Mesendoderm (in vitro differentiated cells): ENCODE data around the gene C10orf143.

ENCODE experiments used
- DNase-seq: peaks from one replicate; pipeline ENCODE4 v3.0.0; 2013
- H2AK5ac ChIP-seq: 2 replicates; pipeline ENCODE4 v1.6.1; 2013; ENCODE audit warnings: low read length, inconsistent platforms
- H2BK120ac ChIP-seq: 2 replicates; pipeline ENCODE4 v1.6.1; 2013; ENCODE audit warnings: low read depth, mild to moderate bottlenecking, low read length, moderate library complexity, mixed read lengths
- H2BK15ac ChIP-seq: replicated peaks from 2 replicates; pipeline ENCODE4 v1.6.1; 2013; ENCODE audit warnings: low read depth, mild to moderate bottlenecking, moderate library complexity
- H2BK5ac ChIP-seq: 2 replicates; pipeline ENCODE4 v1.6.1; 2013; ENCODE audit warnings: low read length, inconsistent platforms
- H3K18ac ChIP-seq: 2 replicates; pipeline ENCODE4 v1.6.1; 2013; ENCODE audit warnings: mild to moderate bottlenecking, low read length, mixed read lengths
- H3K23ac ChIP-seq: one replicate; pipeline ENCODE4 v1.6.1; 2013; ENCODE audit warnings: low read length
- H3K27ac ChIP-seq: 2 replicates; pipeline ENCODE4 v1.5.1; 2013; ENCODE audit warnings: low read depth, mild to moderate bottlenecking, inconsistent platforms, low read length, moderate library complexity
- H3K27me3 ChIP-seq: 2 replicates; pipeline ENCODE4 v1.6.1; 2013; ENCODE audit warnings: low read length, control low read depth, mild to moderate bottlenecking, inconsistent platforms; ENCODE audit not compliant: insufficient read depth, poor library complexity
- H3K36me3 ChIP-seq: 2 replicates; pipeline ENCODE4 v1.6.1; 2013; ENCODE audit warnings: low read length, inconsistent platforms; ENCODE audit not compliant: control insufficient read depth, insufficient read depth
- H3K4ac ChIP-seq: one replicate; pipeline ENCODE4 v1.6.1; 2013; ENCODE audit warnings: low read depth, mild to moderate bottlenecking, low read length, moderate library complexity
- H3K4me1 ChIP-seq: 2 replicates; pipeline ENCODE4 v1.6.1; 2013; ENCODE audit warnings: low read depth, low read length, inconsistent platforms; ENCODE audit not compliant: control insufficient read depth
- H3K4me2 ChIP-seq: 2 replicates; pipeline ENCODE4 v1.6.1; 2013; ENCODE audit warnings: low read length
- H3K4me3 ChIP-seq: 2 replicates; pipeline ENCODE4 v1.5.1; 2013; ENCODE audit warnings: mild to moderate bottlenecking, low read length
- H3K56ac ChIP-seq: one replicate; pipeline ENCODE4 v1.6.1; 2013; ENCODE audit warnings: low read length
- H3K79me1 ChIP-seq: 2 replicates; pipeline ENCODE4 v1.6.1; 2013; ENCODE audit warnings: low read length, inconsistent platforms
- H3K79me2 ChIP-seq: 2 replicates; pipeline ENCODE4 v1.6.1; 2013; ENCODE audit warnings: mild to moderate bottlenecking, low read length; ENCODE audit not compliant: control insufficient read depth, insufficient read depth
- H3K9ac ChIP-seq: 2 replicates; pipeline ENCODE4 v1.6.1; 2013; ENCODE audit warnings: low read length, inconsistent platforms
- H4K5ac ChIP-seq: one replicate; pipeline ENCODE4 v1.6.1; 2013; ENCODE audit warnings: low read length
- H4K8ac ChIP-seq: one replicate; pipeline ENCODE4 v1.6.1; 2013; ENCODE audit warnings: low read depth, mild to moderate bottlenecking, control low read depth, low read length, moderate library complexity
- WGBS: extraction: QIAGEN DNeasy Blood & Tissue Kit; methylation state at CpG from one replicate; pipeline ENCODE4 v1.1.7; 2013; ENCODE audit warnings: low lambda C conversion rate, missing lambda C conversion rate; ENCODE audit not compliant: insufficient coverage; ENCODE audit errors: extremely low coverage; 5-methylcytosine and 5-hydroxymethylcytosine counted together

C10orf143 gene

DNA sequence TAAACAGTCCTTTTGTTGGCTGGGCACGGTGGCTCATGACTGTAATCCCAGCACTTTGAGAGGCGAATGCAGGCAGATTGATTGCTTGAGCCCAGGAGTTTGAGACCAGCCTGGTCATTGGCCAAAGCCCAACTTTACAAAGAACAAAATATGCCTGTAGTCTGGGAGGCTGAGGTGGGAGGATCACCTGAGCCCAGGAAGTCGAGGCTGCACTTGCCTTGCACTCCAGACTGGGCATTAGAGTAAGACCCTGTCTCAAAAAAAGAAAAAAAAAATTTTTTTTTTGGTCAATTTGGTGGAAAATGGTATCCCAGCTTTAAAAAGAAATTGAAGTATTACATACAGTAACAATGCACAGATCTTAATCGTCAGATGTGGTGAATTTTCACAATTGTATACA is 30.4 kb upstream of the C10orf143 start:
- Histone ChIP-seq H3K4me2 (no peak overlapping the region), H3K9ac (no peak overlapping the region), H3K18ac (no peak overlapping the region), H3K4me3 (no peak overlapping the region), H3K27me3 (no peaks in the 10 kb centered on the region), H3K79me1 (peaks cover 16% of the 10 kb centered on the region), H3K79me2 (peaks cover 71% of the 10 kb centered on the region), H3K23ac (no peak overlapping the region), H2BK15ac (no peak overlapping the region), H3K4ac (no peak overlapping the region), H2BK5ac (no peak overlapping the region), H3K36me3 (no peaks in the 10 kb centered on the region), H3K27ac (no peak overlapping the region), H4K8ac (no peak overlapping the region), H2BK120ac (no peak overlapping the region), H4K5ac (no peak overlapping the region), H2AK5ac (no peak overlapping the region), H3K56ac (no peak overlapping the region), H3K4me1 (peaks cover 3% of the 10 kb centered on the region)
- no CpG with 5 or more reads among the region's 4 CpGs for WGBS
- no peak for DNase-seq

DNA sequence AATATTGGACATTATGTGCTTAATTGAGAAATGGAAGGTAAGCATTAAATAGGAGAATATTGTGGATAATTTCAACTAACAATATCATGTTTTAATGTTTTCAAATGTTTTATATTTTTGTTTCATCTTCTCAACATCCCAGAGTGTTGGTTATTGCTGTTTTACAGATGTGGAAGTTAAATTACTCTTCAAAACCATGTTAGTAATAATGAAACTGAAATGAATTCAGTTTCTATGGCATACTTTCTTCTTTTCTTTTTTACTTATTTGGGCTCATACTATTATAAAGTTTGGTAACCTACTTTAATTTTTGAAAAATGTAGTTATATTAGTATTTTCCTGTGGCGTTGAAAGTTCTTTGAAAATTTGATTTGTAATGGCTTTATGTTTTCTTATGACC is 29.8 kb upstream of the C10orf143 start:
- Histone ChIP-seq H3K18ac (no peak overlapping the region), H2AK5ac (no peak overlapping the region), H3K9ac (no peak overlapping the region), H3K23ac (no peak overlapping the region), H2BK5ac (no peak overlapping the region), H3K56ac (no peak overlapping the region), H3K79me2 (peaks cover 69% of the 10 kb centered on the region), H2BK15ac (no peak overlapping the region), H2BK120ac (no peak overlapping the region), H3K4me3 (no peak overlapping the region), H3K4me2 (no peak overlapping the region), H3K36me3 (no peaks in the 10 kb centered on the region), H3K27ac (no peak overlapping the region), H3K27me3 (no peaks in the 10 kb centered on the region), H3K4me1 (peaks cover 3% of the 10 kb centered on the region), H4K8ac (no peak overlapping the region), H4K5ac (no peak overlapping the region), H3K4ac (no peak overlapping the region), H3K79me1 (peaks cover 14% of the 10 kb centered on the region)
- DNase-seq, result no peak
- WGBS, result 100% methylated on average over 1 of the region's 1 CpG

DNA sequence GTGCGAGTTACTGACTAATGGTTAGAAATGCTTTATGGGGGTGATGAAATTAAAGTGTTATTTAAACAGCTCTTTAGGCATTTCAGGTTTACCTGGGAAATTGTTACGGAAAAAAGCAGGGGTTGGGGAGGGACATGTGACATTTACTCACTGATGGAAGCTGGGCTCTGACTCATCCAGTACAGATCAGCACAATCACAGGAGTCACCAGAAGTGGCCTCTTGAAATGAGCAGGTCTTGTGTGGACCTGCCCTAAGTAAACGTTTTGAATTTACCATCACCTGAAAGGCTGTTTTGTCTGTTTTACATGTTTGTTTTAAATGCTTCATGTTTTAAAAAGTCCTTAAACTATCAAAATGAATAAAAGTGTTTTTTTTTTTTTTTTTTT is 27.8 kb upstream of the C10orf143 start:
- Histone ChIP-seq H2BK5ac (no peak overlapping the region), H3K23ac (no peak overlapping the region), H3K4me1 (peaks cover 3% of the 10 kb centered on the region), H3K4me3 (no peak overlapping the region), H2BK15ac (no peak overlapping the region), H3K9ac (peak overlapping the region; percentile 10), H2AK5ac (no peak overlapping the region), H2BK120ac (no peak overlapping the region), H3K79me2 (peaks cover 60% of the 10 kb centered on the region), H3K79me1 (peaks cover 14% of the 10 kb centered on the region), H3K56ac (no peak overlapping the region), H3K27ac (no peak overlapping the region), H4K8ac (no peak overlapping the region), H3K4me2 (no peak overlapping the region), H4K5ac (no peak overlapping the region), H3K27me3 (no peaks in the 10 kb centered on the region), H3K4ac (no peak overlapping the region), H3K18ac (no peak overlapping the region), H3K36me3 (no peaks in the 10 kb centered on the region)
- DNase-seq, result peak; percentile 81
- WGBS, result no CpG with 5 or more reads among the region's 3 CpGs

DNA sequence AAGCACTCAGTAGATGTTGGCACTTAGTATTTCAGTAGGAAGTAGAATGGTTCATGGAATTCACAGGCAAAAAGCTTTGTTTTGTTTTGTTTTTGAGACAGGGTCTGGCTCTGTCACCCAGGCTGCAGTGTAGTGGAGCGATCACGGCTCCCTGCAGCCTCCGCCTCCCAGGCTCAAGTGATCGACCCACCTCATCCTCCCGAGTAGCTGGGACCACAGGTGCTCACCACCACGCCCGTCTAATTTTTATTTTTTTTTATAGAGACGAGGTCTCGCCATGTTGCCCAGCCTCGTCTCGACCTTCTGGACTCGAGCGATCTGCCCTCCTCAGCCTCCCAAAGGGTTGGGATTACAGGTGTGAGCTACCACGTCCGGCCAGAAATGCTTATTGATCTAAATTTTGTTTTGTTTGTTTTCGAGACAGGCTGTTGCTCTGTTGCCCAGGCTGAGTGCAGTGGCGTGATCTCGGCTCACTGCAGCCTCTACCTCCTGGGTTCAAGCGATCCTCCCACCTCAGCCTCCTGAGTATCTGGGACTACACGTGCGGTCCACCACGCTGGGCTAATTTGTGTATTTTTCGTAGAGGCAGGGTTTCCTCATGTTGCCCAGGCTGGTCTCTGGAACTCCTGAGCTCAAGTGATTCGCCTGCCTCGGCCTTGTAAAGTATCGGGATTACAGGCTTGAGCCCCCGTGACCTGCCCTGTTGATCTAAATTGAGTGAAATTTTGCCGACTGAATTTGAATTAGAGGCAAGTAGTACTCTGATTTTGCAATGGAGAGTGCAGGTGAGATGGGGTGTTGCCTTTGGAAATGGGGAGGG is 27.2 kb upstream of the C10orf143 start:
- H3K9ac ChIP-seq, result peak overlapping the region; percentile 94
- peaks cover 56% of the 10 kb centered on the region for H3K79me2 ChIP-seq
- peaks cover 13% of the 10 kb centered on the region for H3K79me1 ChIP-seq
- H3K23ac ChIP-seq, result no peak overlapping the region
- H3K36me3 ChIP-seq, result no peaks in the 10 kb centered on the region
- WGBS, result no CpG with 5 or more reads among the region's 28 CpGs
- no peak overlapping the region for H3K18ac ChIP-seq
- DNase-seq, result no peak
- H3K56ac ChIP-seq, result peak overlapping the region; percentile 95
- H2BK5ac ChIP-seq, result no peak overlapping the region
- H3K4me3 ChIP-seq, result no peak overlapping the region
- H3K4ac ChIP-seq, result no peak overlapping the region
- H4K5ac ChIP-seq, result no peak overlapping the region
- no peak overlapping the region for H2BK120ac ChIP-seq
- H3K4me1 ChIP-seq, result peaks cover 3% of the 10 kb centered on the region
- H2AK5ac ChIP-seq, result no peak overlapping the region
- H3K27ac ChIP-seq, result no peak overlapping the region
- H3K27me3 ChIP-seq, result no peaks in the 10 kb centered on the region
- no peak overlapping the region for H2BK15ac ChIP-seq
- no peak overlapping the region for H4K8ac ChIP-seq
- H3K4me2 ChIP-seq, result peak overlapping the region; percentile 73

DNA sequence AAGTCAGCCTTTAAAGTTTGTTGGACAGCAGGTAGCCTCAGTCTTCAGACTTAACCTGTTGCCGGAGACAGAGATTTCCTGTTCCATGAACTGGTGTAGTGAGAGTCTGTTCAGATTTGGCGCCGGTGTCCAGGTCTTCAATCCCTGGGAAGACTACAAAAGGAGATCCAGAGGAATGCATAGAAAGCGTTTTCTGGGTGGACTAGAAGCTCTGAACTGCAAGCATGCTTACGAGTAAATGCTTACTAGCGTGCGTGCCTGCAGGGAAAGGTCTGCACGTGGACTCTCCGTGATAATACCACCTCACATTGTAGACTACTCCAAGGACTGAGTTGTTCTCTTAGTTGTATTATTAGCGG is 26.4 kb upstream of the C10orf143 start:
- H3K79me1 ChIP-seq, result peaks cover 9% of the 10 kb centered on the region
- H3K9ac ChIP-seq, result peak overlapping the region; percentile 94
- no peak overlapping the region for H4K5ac ChIP-seq
- H2BK120ac ChIP-seq, result no peak overlapping the region
- H3K27ac ChIP-seq, result no peak overlapping the region
- no peak overlapping the region for H4K8ac ChIP-seq
- H3K23ac ChIP-seq, result no peak overlapping the region
- no CpG with 5 or more reads among the region's 10 CpGs for WGBS
- H3K56ac ChIP-seq, result peak overlapping the region; percentile 95
- H2AK5ac ChIP-seq, result no peak overlapping the region
- no peak overlapping the region for H2BK5ac ChIP-seq
- peak overlapping the region; percentile 89 for H3K18ac ChIP-seq
- peak overlapping the region; percentile 50 for H3K4ac ChIP-seq
- no peak overlapping the region for H2BK15ac ChIP-seq
- DNase-seq, result peak; percentile 69
- no peaks in the 10 kb centered on the region for H3K36me3 ChIP-seq
- H3K4me3 ChIP-seq, result peak overlapping the region; percentile 33
- H3K79me2 ChIP-seq, result peaks cover 48% of the 10 kb centered on the region
- no peaks in the 10 kb centered on the region for H3K27me3 ChIP-seq
- H3K4me1 ChIP-seq, result peaks cover 3% of the 10 kb centered on the region
- H3K4me2 ChIP-seq, result peak overlapping the region; percentile 73
